ENCODE measurements around the gene NDRG4.
A peak's percentile ranks its signal among the peaks of the same experiment; 100 is the strongest.

The NDRG4 gene

DNA sequence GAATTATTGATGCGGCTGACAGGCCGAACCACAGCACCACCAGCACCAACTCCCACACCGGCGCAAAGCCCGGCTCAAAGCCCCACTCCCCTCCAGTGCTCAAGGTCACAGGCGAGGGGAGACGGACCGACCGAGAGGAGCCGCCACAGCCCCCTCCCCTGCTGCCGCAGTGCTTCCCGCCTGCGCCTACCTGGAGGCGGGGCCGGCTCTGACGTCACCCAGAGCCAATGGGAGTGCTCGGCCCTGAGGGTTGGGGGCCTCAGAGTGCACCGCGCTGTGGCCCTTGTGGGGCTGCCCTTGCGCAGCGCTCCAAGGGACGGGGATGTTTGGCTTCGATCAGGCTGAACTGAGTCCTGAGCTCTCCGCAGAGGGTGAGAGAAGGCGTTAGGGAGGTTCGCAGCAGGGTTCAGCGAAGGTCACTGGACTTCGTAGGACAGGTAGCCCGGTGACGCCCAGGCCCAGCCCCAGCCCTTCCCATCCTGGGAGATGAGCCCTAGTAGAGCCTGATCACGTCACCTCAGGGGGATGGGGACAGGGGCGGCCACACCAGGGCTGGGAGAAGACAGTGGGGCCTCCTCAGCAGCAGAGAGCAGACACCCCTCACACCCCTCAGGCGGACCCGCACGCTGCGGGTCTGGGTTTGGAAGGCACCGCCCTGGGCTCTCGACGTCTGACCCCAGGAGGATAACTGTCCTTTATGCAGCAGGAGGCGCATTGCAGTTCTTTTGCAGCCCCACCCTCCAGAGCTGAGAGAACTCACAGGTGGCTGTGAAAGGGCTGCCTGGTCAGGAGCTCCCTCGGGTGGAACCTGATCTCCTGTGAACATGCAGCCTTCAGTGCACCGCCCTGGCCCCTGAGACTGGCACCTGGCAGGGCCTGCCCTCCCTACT is 1.5 kb downstream of the NDRG4 start:
- Histone ChIP-seq H3K27me3 (ENCODE audit: control insufficient read depth in 5 of 5, insufficient read depth in 4 of 5, low read length in 5 of 5) (peaks cover 38 to 63% (median 51%) of the 10 kb centered on the region in 5 donors), H3K9ac (ENCODE audit: low read length in 5 of 5) (no peak overlapping the region), H3K4me3 (ENCODE audit: low read depth in 1 of 5, low read length in 5 of 5) (peak overlapping the region in 4 of 5 donors; percentile 17 to 47 (median 26)), H3K9me3 (ENCODE audit: control insufficient read depth in 5 of 5, low read length in 5 of 5) (no peaks in the 10 kb centered on the region), H3K27ac (ENCODE audit: low read depth, low read length) (no peak overlapping the region), H3K36me3 (ENCODE audit: control insufficient read depth in 5 of 5, insufficient read depth in 5 of 5, low read length in 5 of 5) (no peaks in the 10 kb centered on the region), H3K4me1 (ENCODE audit: control insufficient read depth in 5 of 5, insufficient read depth in 5 of 5, low read length in 5 of 5) (peaks cover 0 to 17% (median 12%) of the 10 kb centered on the region in 5 donors)

DNA sequence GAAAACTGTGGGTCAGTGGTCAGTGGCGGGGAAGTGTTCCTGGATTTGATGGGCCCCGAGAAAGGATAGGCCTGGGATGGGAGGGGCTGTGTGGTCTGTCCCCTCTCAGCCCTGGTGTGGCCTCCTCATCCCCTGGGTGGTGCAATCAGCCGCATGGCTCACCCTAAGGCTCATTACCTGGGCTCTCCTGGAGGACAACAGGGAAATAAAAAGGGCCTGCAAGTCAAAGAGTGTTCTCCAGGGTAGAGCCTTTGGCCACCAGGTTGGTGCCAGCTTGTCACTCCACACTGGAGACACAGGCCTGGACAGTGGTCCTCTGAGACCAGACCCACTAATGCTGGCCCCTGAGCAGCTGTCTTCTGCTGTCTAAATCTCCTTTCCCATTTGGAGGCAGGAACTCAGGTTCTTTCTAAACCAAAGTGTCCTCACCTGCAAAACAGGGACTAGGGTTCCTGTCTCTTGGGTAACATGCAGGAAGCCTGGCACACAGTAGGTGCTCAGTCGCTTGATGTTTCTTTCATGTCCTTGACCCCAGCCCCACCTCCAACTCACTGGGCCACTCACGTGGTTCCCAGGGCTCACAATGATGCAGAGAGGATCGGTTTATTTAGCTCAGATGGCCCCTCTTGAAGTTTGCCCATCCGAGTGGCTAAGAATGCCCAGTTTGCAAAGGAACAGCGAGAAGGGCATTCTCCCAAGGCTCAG is 2.4 kb downstream of the NDRG4 start:
- Histone ChIP-seq H3K27me3 (ENCODE audit: control insufficient read depth in 5 of 5, insufficient read depth in 4 of 5, low read length in 5 of 5) (peaks cover 38 to 70% (median 57%) of the 10 kb centered on the region in 5 donors), H3K36me3 (ENCODE audit: control insufficient read depth in 5 of 5, insufficient read depth in 5 of 5, low read length in 5 of 5) (no peaks in the 10 kb centered on the region), H3K4me1 (ENCODE audit: control insufficient read depth in 5 of 5, insufficient read depth in 5 of 5, low read length in 5 of 5) (peaks cover 0 to 17% (median 12%) of the 10 kb centered on the region in 5 donors), H3K27ac (ENCODE audit: low read depth, low read length) (no peak overlapping the region), H3K4me3 (ENCODE audit: low read depth in 1 of 5, low read length in 5 of 5) (no peak overlapping the region), H3K9ac (ENCODE audit: low read length in 5 of 5) (no peak overlapping the region), H3K9me3 (ENCODE audit: control insufficient read depth in 5 of 5, low read length in 5 of 5) (no peaks in the 10 kb centered on the region)

DNA sequence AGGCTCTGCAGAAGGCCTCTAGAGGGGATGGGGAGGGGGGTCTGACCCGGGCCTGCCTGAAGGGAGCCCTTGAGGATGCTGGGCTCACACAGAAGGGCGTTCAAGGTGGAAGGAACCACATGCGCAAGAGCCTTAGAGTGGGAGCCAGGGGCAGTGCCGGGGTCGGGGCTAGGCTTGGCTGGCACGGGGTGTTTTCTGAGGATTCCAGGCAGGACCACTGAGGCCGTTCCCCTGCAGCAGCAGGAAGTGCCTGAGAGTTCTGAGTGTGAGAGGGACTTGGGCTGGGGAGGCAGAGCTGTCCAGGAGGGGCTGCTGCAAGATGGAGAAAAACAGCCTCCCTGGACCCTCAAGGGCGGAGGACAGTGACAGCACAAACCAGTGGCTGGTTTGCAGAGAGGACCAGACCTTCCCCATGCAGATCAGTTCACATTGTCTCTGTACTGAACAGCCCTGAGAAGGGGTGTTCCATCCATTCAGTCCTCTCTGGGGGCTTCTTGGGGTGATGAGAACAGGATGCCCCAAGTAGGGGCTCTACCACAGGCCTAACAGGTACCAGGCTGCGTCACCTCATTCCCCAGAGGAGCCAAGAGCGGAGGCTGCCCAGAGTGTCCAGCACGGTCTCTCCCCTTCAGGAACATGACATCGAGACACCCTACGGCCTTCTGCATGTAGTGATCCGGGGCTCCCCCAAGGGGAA is 3.4 kb downstream of the NDRG4 start:
- Histone ChIP-seq H3K27me3 (ENCODE audit: control insufficient read depth in 5 of 5, insufficient read depth in 4 of 5, low read length in 5 of 5) (peaks cover 40 to 73% (median 60%) of the 10 kb centered on the region in 5 donors), H3K4me3 (ENCODE audit: low read depth in 1 of 5, low read length in 5 of 5) (no peak overlapping the region), H3K4me1 (ENCODE audit: control insufficient read depth in 5 of 5, insufficient read depth in 5 of 5, low read length in 5 of 5) (peaks cover 0 to 17% (median 12%) of the 10 kb centered on the region in 5 donors), H3K36me3 (ENCODE audit: control insufficient read depth in 5 of 5, insufficient read depth in 5 of 5, low read length in 5 of 5) (no peaks in the 10 kb centered on the region), H3K9ac (ENCODE audit: low read length in 5 of 5) (no peak overlapping the region), H3K9me3 (ENCODE audit: control insufficient read depth in 5 of 5, low read length in 5 of 5) (no peaks in the 10 kb centered on the region), H3K27ac (ENCODE audit: low read depth, low read length) (no peak overlapping the region)

DNA sequence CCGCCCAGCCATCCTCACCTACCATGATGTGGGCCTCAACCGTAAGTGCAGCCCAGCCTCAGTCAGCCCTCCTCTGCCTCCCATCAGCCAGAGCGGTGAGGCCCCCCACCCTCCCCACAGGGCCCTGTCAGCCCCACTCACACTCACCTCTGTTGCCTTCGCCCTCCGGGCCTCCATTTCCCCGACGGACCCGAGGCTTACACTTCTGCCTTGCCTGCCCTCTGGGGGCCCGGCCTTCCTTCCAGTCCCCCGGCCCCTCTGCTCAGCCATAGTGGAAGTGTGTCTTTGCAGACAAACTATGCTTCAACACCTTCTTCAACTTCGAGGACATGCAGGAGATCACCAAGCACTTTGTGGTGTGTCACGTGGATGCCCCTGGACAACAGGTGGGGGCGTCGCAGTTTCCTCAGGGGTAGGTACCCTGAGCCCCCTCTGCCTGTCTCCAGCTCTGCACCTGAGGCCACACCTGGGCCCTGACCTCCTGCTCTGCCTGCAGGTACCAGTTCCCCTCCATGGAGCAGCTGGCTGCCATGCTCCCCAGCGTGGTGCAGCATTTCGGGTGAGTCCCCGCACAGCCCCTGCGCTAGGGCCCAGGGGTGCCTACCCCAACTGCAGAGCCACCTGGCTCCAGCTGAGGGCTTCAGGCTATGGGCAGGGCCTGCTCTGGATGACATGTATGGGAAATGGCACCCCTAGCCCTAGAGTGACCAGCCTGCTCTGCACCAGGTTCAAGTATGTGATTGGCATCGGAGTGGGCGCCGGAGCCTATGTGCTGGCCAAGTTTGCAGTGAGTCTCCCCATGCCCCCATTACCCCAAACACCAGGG is 4.1 kb downstream of the NDRG4 start:
- Histone ChIP-seq H3K27ac (ENCODE audit: low read depth, low read length) (no peak overlapping the region), H3K36me3 (ENCODE audit: control insufficient read depth in 5 of 5, insufficient read depth in 5 of 5, low read length in 5 of 5) (no peaks in the 10 kb centered on the region), H3K4me3 (ENCODE audit: low read depth in 1 of 5, low read length in 5 of 5) (no peak overlapping the region), H3K9me3 (ENCODE audit: control insufficient read depth in 5 of 5, low read length in 5 of 5) (no peaks in the 10 kb centered on the region), H3K27me3 (ENCODE audit: control insufficient read depth in 5 of 5, insufficient read depth in 4 of 5, low read length in 5 of 5) (peaks cover 40 to 69% (median 59%) of the 10 kb centered on the region in 5 donors), H3K9ac (ENCODE audit: low read length in 5 of 5) (no peak overlapping the region), H3K4me1 (ENCODE audit: control insufficient read depth in 5 of 5, insufficient read depth in 5 of 5, low read length in 5 of 5) (peaks cover 0 to 17% (median 12%) of the 10 kb centered on the region in 5 donors)

DNA sequence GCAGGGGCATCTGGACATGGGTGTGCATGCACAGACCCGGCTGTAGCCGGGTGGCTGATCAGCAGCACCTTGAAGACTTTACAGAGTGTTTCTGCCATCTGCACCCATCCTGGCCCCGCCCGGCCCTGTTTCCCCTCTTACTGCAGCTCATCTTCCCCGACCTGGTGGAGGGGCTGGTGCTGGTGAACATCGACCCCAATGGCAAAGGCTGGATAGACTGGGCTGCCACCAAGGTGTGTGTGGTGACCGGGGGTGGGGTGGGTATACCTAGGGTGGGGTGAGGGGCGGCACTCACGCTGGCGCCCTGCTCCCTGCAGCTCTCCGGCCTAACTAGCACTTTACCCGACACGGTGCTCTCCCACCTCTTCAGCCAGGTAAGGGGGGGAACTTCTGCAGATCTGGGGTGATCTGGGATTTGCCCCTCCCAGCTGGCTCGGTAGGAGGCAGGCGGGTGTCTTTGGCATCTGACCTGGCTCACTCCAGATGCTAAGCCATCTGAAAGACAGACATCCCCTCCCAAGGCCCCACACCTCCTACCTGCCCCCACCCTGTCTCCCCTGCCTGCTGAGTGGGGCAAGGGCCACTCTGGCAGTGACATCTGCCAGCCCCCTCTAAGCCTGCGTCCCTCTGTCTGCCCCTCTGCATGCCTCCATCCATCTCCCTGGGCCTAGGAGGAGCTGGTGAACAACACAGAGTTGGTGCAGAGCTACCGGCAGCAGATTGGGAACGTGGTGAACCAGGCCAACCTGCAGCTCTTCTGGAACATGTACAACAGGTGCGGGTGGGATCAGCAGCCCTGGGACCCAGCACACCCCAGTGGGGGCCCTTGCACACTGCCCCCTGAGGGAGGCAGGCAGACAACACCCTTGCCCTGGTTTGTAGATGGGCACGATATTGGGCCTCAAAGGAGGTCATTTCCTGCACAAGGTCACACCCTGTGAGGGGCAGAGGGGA is 6.6 kb downstream of the NDRG4 start:
- Histone ChIP-seq H3K27me3 (ENCODE audit: control insufficient read depth in 5 of 5, insufficient read depth in 4 of 5, low read length in 5 of 5) (peaks cover 22 to 47% (median 37%) of the 10 kb centered on the region in 5 donors), H3K4me3 (ENCODE audit: low read depth in 1 of 5, low read length in 5 of 5) (no peak overlapping the region), H3K4me1 (ENCODE audit: control insufficient read depth in 5 of 5, insufficient read depth in 5 of 5, low read length in 5 of 5) (peaks cover 0 to 2% (median under 1%) of the 10 kb centered on the region in 5 donors), H3K27ac (ENCODE audit: low read depth, low read length) (no peak overlapping the region), H3K36me3 (ENCODE audit: control insufficient read depth in 5 of 5, insufficient read depth in 5 of 5, low read length in 5 of 5) (no peaks in the 10 kb centered on the region), H3K9ac (ENCODE audit: low read length in 5 of 5) (no peak overlapping the region), H3K9me3 (ENCODE audit: control insufficient read depth in 5 of 5, low read length in 5 of 5) (no peaks in the 10 kb centered on the region)

DNA sequence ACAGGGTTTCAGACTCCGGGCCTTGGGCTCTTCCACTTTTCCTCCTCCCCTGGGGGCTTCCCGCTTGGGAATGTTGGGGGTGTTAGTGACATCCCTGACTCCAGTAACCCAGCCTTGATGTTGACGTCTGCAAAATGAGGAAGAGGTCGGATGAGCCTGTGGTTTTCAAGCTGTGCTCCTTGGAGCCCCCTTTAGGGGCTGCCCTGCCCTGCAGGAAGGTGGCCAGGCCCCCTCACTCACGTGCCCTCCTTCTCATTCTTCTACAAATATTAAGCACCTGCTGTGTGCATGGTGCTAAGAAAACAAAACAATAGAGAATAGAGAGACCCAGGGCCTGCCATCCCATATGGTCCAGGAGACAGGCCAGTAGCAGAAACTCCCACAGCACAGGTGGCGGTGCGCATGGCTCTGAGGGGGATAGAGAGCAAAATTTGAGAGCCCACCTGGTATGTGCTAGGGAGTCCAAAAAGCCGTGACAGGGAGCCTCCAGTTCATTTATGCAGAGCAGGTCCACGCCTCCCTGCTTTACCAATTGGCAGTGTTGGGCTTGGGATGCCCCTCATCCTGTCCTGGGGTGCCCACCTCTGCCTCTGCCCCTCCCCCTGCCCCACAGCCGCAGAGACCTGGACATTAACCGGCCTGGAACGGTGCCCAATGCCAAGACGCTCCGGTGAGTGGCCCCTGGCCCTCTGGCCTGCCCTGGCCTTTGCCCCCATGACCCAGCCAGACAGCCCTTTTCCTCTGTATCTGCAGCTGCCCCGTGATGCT is 7.4 kb downstream of the NDRG4 start:
- Histone ChIP-seq H3K27ac (ENCODE audit: low read depth, low read length) (no peak overlapping the region), H3K9ac (ENCODE audit: low read length in 5 of 5) (no peak overlapping the region), H3K9me3 (ENCODE audit: control insufficient read depth in 5 of 5, low read length in 5 of 5) (no peaks in the 10 kb centered on the region), H3K4me3 (ENCODE audit: low read depth in 1 of 5, low read length in 5 of 5) (no peak overlapping the region), H3K4me1 (ENCODE audit: control insufficient read depth in 5 of 5, insufficient read depth in 5 of 5, low read length in 5 of 5) (peaks cover 0 to 5% (median 0%) of the 10 kb centered on the region in 5 donors), H3K36me3 (ENCODE audit: control insufficient read depth in 5 of 5, insufficient read depth in 5 of 5, low read length in 5 of 5) (no peaks in the 10 kb centered on the region), H3K27me3 (ENCODE audit: control insufficient read depth in 5 of 5, insufficient read depth in 4 of 5, low read length in 5 of 5) (peaks cover 13 to 38% (median 28%) of the 10 kb centered on the region in 5 donors)

DNA sequence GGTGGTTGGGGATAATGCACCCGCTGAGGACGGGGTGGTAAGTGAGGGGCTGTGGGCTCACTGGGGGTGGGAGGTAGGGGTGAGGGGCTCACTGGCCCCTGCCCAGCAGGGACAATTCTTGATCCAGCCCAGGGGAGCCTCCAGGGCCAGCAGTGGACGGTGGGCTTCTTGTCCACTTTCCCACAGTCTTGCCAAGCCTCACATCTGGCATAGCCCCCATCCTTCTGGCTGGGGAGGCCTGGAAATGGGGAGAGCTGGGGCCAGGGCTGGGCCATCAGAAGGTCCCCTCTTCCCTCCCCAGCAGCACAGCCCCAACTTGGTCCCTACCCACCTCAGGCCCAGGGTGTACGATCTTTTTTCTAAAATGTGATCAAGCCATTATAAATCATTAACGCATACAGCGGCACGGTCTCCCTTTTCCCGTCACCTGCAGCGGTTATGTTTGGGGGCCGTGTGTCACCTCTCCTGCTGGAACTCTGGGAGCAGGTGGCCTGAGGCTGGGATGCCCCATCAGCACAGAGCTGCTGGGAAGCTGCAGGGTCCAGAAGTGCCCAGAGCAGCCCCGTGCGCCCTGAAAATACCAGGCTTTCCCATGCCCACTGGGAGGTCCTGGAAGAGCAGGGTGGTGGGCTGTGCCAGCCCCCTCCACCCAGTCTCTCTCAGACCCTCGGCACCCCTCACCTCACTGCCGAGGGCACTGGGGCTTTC is 8.2 kb downstream of the NDRG4 start:
- Histone ChIP-seq H3K36me3 (ENCODE audit: control insufficient read depth in 5 of 5, insufficient read depth in 5 of 5, low read length in 5 of 5) (no peaks in the 10 kb centered on the region), H3K4me3 (ENCODE audit: low read depth in 1 of 5, low read length in 5 of 5) (no peak overlapping the region), H3K9me3 (ENCODE audit: control insufficient read depth in 5 of 5, low read length in 5 of 5) (no peaks in the 10 kb centered on the region), H3K4me1 (ENCODE audit: control insufficient read depth in 5 of 5, insufficient read depth in 5 of 5, low read length in 5 of 5) (peaks cover 0 to 5% (median 0%) of the 10 kb centered on the region in 5 donors), H3K9ac (ENCODE audit: low read length in 5 of 5) (no peak overlapping the region), H3K27ac (ENCODE audit: low read depth, low read length) (no peak overlapping the region), H3K27me3 (ENCODE audit: control insufficient read depth in 5 of 5, insufficient read depth in 4 of 5, low read length in 5 of 5) (peaks cover 10 to 31% (median 21%) of the 10 kb centered on the region in 5 donors)

DNA sequence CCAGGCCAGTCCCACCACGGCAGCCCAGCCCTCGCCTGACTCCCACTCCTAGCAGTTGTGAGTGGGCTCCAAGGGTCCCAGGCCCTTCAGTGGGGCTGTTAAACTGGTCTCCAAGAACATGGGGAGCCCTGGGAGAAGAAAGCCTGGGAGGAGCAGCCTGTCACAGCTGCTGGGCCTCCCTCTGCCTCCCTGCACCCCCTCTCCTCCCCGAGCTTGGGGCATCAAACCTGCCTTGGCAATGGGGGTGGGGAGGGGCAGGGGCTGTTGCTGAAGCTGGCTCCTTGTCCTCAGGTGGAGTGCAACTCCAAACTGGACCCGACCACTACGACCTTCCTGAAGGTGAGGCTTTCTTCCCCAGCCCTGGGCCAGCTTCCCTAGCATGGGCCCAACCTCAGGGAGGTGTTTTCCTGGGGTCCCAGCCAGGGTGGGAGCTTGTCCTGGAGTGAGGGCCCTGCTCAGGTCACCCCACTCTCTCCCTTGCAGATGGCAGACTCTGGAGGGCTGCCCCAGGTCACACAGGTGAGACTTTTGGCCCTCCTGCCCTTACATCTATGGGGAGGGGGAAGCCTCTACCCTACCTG is 8.8 kb downstream of the NDRG4 start:
- Histone ChIP-seq H3K4me1 (ENCODE audit: control insufficient read depth in 5 of 5, insufficient read depth in 5 of 5, low read length in 5 of 5) (peaks cover 0 to 5% (median 0%) of the 10 kb centered on the region in 5 donors), H3K9ac (ENCODE audit: low read length in 5 of 5) (no peak overlapping the region), H3K9me3 (ENCODE audit: control insufficient read depth in 5 of 5, low read length in 5 of 5) (no peaks in the 10 kb centered on the region), H3K4me3 (ENCODE audit: low read depth in 1 of 5, low read length in 5 of 5) (no peak overlapping the region), H3K27me3 (ENCODE audit: control insufficient read depth in 5 of 5, insufficient read depth in 4 of 5, low read length in 5 of 5) (peaks cover 6 to 25% (median 15%) of the 10 kb centered on the region in 5 donors), H3K36me3 (ENCODE audit: control insufficient read depth in 5 of 5, insufficient read depth in 5 of 5, low read length in 5 of 5) (no peaks in the 10 kb centered on the region), H3K27ac (ENCODE audit: low read depth, low read length) (no peak overlapping the region)
